HG03175 (cell line): ENCODE results near the gene HMGCS2.

Experiments
- ATAC-seq: cut with Tn5 transposase; IDR thresholded peaks from one replicate; pipeline ENCODE4 v1.9.1; 2021; ENCODE audit warnings: mild to moderate bottlenecking, moderate library complexity; ENCODE audit not compliant: unreplicated experiment

The HMGCS2 gene

GRCh38 chr1:119703666-119704450, 64.8 kb downstream of the HMGCS2 start:
- no peak for ATAC-seq

DNA sequence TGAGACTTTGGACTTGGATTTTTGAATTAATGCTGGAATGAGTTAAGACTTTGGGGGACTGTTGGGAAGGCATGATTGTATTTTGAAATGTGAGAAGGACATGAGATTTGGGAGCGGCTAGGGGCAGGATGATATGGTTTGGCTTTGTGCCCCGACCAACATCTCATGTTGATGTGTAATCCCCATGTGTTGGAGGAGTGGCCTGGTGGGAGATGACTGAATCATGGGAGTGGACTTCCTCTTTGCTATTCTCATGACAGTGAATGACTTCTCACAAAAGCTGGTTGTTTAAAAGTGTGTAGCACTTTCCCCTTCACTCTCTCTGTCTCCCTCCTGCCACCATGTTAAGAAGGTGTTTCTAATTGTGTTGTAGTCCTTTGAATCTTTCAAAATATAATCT, 66.3 kb downstream of the HMGCS2 start:
- ATAC-seq: no peak

GRCh38 chr1:119701659-119702058, 67.0 kb downstream of the HMGCS2 start:
- no peak for ATAC-seq

DNA sequence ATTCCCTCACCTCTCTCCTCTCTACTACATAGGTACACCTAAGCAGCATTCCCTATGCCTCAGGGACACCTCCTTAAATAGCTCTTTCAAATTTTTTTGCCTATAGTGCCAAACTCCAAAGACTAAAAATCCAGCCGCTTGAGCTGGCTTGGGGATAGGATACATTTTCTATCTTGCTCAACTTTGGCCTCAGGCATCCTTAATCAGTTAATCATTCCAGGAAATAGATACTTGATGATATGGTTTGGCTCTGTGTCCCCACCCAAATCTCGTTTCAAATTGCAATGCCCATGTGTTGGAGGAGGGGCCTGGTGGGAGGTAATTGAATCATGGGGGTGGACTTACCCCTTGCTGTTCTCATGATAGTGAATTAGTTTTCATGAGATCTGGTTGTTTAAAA, 68.4 kb downstream of the HMGCS2 start:
- no peak for ATAC-seq
